CD14-positive monocyte (primary cell): ENCODE data around the gene IL4R. TPM values are rescaled to one million over a fixed set of nuclear protein-coding genes. Genes with fewer than 3 reads are reported as not detected.

Source experiments
- DNase-seq, 3 donors: peaks; one replicate each; pipeline ENCODE4 v3.0.0-alpha.2; 2011 to 2022
- H2AFZ ChIP-seq: 2 replicates; pipeline ENCODE4 v1.6.0; 2012; ENCODE audit warnings: mild to moderate bottlenecking, low read depth, low read length, inconsistent platforms; ENCODE audit not compliant: insufficient read depth, poor library complexity, severe bottlenecking
- H3K27ac ChIP-seq, 2 donors: 1 replicate in 1 of 2; 2 replicates in 1 of 2; pipeline ENCODE4 v1.5.1; 2012 to 2013; ENCODE audit warnings: low read length in 2 of 2, control low read depth in 1 of 2, inconsistent platforms in 1 of 2, low read depth in 1 of 2, mild to moderate bottlenecking in 1 of 2
- H3K27me3 ChIP-seq, 2 donors: one replicate each; pipeline versions ENCODE4 v1.6.0 to v1.6.1; 2011 to 2013; ENCODE audit warnings: low read length in 2 of 2; ENCODE audit not compliant: control insufficient read depth in 2 of 2, insufficient read depth in 2 of 2
- H3K36me3 ChIP-seq, 2 donors: replicated peaks in 1 of 2; 1 replicate in 1 of 2; 2 replicates in 1 of 2; pipeline versions ENCODE4 v1.5.1 to v1.6.1; 2012 to 2013; ENCODE audit warnings: low read length in 2 of 2, control low read depth in 1 of 2, inconsistent platforms in 1 of 2, mild to moderate bottlenecking in 1 of 2; ENCODE audit not compliant: insufficient read depth in 2 of 2, control insufficient read depth in 1 of 2
- H3K4me1 ChIP-seq, 2 donors: 1 replicate in 1 of 2; 2 replicates in 1 of 2; pipeline versions ENCODE4 v1.5.1 to v1.6.1; 2012 to 2013; ENCODE audit warnings: low read length in 2 of 2, control low read depth in 1 of 2, inconsistent platforms in 1 of 2, mild to moderate bottlenecking in 1 of 2, moderate library complexity in 1 of 2; ENCODE audit not compliant: insufficient read depth in 2 of 2, control insufficient read depth in 1 of 2
- H3K4me2 ChIP-seq: replicated peaks from 2 replicates; pipeline ENCODE3; 2012; ENCODE audit warnings: low read length, moderate library complexity, mild to moderate bottlenecking; ENCODE audit not compliant: poor library complexity, severe bottlenecking; ENCODE audit errors: extremely low read depth
- H3K4me3 ChIP-seq, 3 experiments: fragments of 200-600 bp in 1 of 3; sonication (generic) in 1 of 3; replicated peaks in 1 of 3; 1 replicate in 2 of 3; 2 replicates in 1 of 3; pipeline ENCODE4 v1.5.1; 2011 to 2013; ENCODE audit warnings: low read length in 3 of 3, mild to moderate bottlenecking in 3 of 3, control low read depth in 2 of 3, low read depth in 2 of 3, inconsistent platforms in 1 of 3, moderate library complexity in 1 of 3
- H3K79me2 ChIP-seq: 2 replicates; pipeline ENCODE4 v1.6.0; 2012; ENCODE audit warnings: mild to moderate bottlenecking, control low read depth, inconsistent platforms, low read length, moderate library complexity; ENCODE audit not compliant: insufficient read depth
- H3K9ac ChIP-seq: 2 replicates; pipeline ENCODE4 v1.6.0; 2017; ENCODE audit warnings: low read length, mild to moderate bottlenecking; ENCODE audit not compliant: insufficient read depth, poor library complexity, severe bottlenecking
- H3K9me3 ChIP-seq, 2 donors: replicated peaks in 1 of 2; 1 replicate in 1 of 2; 2 replicates in 1 of 2; pipeline versions ENCODE4 v1.5.1 to v1.6.1; 2012 to 2013; ENCODE audit warnings: low read length in 2 of 2, control low read depth in 1 of 2; ENCODE audit not compliant: control insufficient read depth in 1 of 2, insufficient read depth in 1 of 2
- H4K20me1 ChIP-seq: 2 replicates; pipeline ENCODE4 v1.6.0; 2012; ENCODE audit warnings: mild to moderate bottlenecking, low read length, control low read depth, moderate library complexity; ENCODE audit not compliant: insufficient read depth
- H3K27ac Mint-ChIP-seq, 7 donors: one replicate each; pipeline ENCODE4 v1.8.0; 2020; ENCODE audit warnings: mild to moderate bottlenecking in 7 of 7, mixed read lengths in 7 of 7, moderate library complexity in 6 of 7, inconsistent platforms in 2 of 7
- H3K27me3 Mint-ChIP-seq, 3 donors: one replicate each; pipeline ENCODE4 v1.8.0; 2021 to 2022; ENCODE audit warnings: low read depth in 3 of 3, mild to moderate bottlenecking in 3 of 3, mixed read lengths in 3 of 3, moderate library complexity in 3 of 3, inconsistent platforms in 1 of 3
- H3K36me3 Mint-ChIP-seq, 2 donors: one replicate each; pipeline ENCODE4 v1.8.0; 2020; ENCODE audit warnings: mixed read lengths in 2 of 2, inconsistent platforms in 1 of 2, mild to moderate bottlenecking in 1 of 2
- H3K4me1 Mint-ChIP-seq: one replicate; pipeline ENCODE4 v1.8.0; 2020; ENCODE audit warnings: mild to moderate bottlenecking, mixed read lengths
- H3K4me3 Mint-ChIP-seq, 2 donors: one replicate each; pipeline ENCODE4 v1.8.0; 2020; ENCODE audit warnings: mild to moderate bottlenecking in 2 of 2, mixed read lengths in 2 of 2, moderate library complexity in 1 of 2
- H3K9me3 Mint-ChIP-seq, 7 donors: one replicate each; pipeline ENCODE4 v1.8.0; 2020 to 2022; ENCODE audit warnings: mixed read lengths in 7 of 7, mild to moderate bottlenecking in 6 of 7, moderate library complexity in 6 of 7, inconsistent platforms in 2 of 7
- WGBS: methylation state at CpG from one replicate; pipeline ENCODE4 v1.1.5; 2013; ENCODE audit warnings: missing lambda C conversion rate; ENCODE audit not compliant: insufficient coverage; 5-methylcytosine and 5-hydroxymethylcytosine counted together
- intact Hi-C, 2 donors: fragments of 100-400 bp; cut with micrococcal nuclease; formaldehyde crosslinking; loops; one replicate each; pipeline versions ENCODE4 v1.15.0 to v1.15.1; 2023
- polyA plus RNA-seq, 3 donors: library from polyadenylated mRNA; depleted of rRNA in 1 of 3; unstranded in 2 of 3; stranded (reverse) in 1 of 3; fragments of 300-500 nt in 2 of 3; fragments of >200 nt in 1 of 3; fragmentation: Illumina TruSeq in 2 of 3; gene quantifications; 1 replicate in 2 of 3; 2 replicates in 1 of 3; pipeline ENCODE4 v1.2.3, GENCODE V29; 2012 to 2021
- TF ChIP-seq, protein P1 (sequence below): fragments of 200-600 bp; IDR thresholded peaks from one replicate; pipeline ENCODE4 v1.8.0; 2022; ENCODE audit warnings: antibody characterized with exemption, mild to moderate bottlenecking

IL4R gene
- polyA plus RNA-seq, 3 donors: 25.1 to 80.4 (median 35.6) TPM

- TF ChIP-seq, protein P1, sequence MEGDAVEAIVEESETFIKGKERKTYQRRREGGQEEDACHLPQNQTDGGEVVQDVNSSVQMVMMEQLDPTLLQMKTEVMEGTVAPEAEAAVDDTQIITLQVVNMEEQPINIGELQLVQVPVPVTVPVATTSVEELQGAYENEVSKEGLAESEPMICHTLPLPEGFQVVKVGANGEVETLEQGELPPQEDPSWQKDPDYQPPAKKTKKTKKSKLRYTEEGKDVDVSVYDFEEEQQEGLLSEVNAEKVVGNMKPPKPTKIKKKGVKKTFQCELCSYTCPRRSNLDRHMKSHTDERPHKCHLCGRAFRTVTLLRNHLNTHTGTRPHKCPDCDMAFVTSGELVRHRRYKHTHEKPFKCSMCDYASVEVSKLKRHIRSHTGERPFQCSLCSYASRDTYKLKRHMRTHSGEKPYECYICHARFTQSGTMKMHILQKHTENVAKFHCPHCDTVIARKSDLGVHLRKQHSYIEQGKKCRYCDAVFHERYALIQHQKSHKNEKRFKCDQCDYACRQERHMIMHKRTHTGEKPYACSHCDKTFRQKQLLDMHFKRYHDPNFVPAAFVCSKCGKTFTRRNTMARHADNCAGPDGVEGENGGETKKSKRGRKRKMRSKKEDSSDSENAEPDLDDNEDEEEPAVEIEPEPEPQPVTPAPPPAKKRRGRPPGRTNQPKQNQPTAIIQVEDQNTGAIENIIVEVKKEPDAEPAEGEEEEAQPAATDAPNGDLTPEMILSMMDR: no peak
- Histone ChIP-seq H3K4me1 (peaks cover 49 to 58% of the 10 kb centered on the region in 2 donors), H3K36me3 (no peaks in the 10 kb centered on the region), H3K27me3 (no peaks in the 10 kb centered on the region), H3K4me3 (no peak overlapping the region), H3K27ac (no peak overlapping the region), H3K79me2 (no peaks in the 10 kb centered on the region), H2AFZ (no peak overlapping the region), H4K20me1 (no peaks in the 10 kb centered on the region), H3K4me2 (no peak overlapping the region), H3K9ac (no peak overlapping the region), H3K9me3 (no peaks in the 10 kb centered on the region)
- WGBS: no CpG with 5 or more reads among the region's 3 CpGs
- peaks cover 0 to 6% (median 0%) of the 10 kb centered on the region in 7 donors for H3K9me3 Mint-ChIP-seq
- peaks cover 0 to 8% (median 2%) of the 10 kb centered on the region in 3 donors for H3K27me3 Mint-ChIP-seq
- no peak overlapping the region for H3K4me3 Mint-ChIP-seq
- no peak for DNase-seq
- peaks cover 61% of the 10 kb centered on the region for H3K4me1 Mint-ChIP-seq
- H3K36me3 Mint-ChIP-seq: no peaks in the 10 kb centered on the region
- H3K27ac Mint-ChIP-seq: peak overlapping the region in 1 of 7 donors; percentile 64
- intact Hi-C loops: no loop called here
These were observed 12.4 kb upstream of the IL4R start for GRCh38 chr16:27301236-27301861.

GRCh38 chr16:27302126-27302525 lies 11.6 kb upstream of the IL4R start:
- peaks cover 61% of the 10 kb centered on the region for H3K4me1 Mint-ChIP-seq
- intact Hi-C loops: no loop called here
- no peaks in the 10 kb centered on the region for H3K9me3 ChIP-seq
- H3K4me3 Mint-ChIP-seq: no peak overlapping the region
- H3K4me1 ChIP-seq: peaks cover 49 to 58% of the 10 kb centered on the region in 2 donors
- 100% methylated on average over 3 of the region's 3 CpGs for WGBS
- no peak overlapping the region for H3K9ac ChIP-seq
- peaks cover 0 to 6% (median 2%) of the 10 kb centered on the region in 3 donors for H3K27me3 Mint-ChIP-seq
- peak overlapping the region in 2 of 7 donors; percentile 13 to 64 for H3K27ac Mint-ChIP-seq
- no peak overlapping the region for H2AFZ ChIP-seq
- no peaks in the 10 kb centered on the region for H4K20me1 ChIP-seq
- H3K79me2 ChIP-seq: no peaks in the 10 kb centered on the region
- H3K9me3 Mint-ChIP-seq: peaks cover 0 to 9% (median 0%) of the 10 kb centered on the region in 7 donors
- peaks cover 0 to 2% of the 10 kb centered on the region in 2 donors for H3K36me3 Mint-ChIP-seq
- TF ChIP-seq, protein P1: no peak
- H3K27me3 ChIP-seq: no peaks in the 10 kb centered on the region
- no peak for DNase-seq
- no peaks in the 10 kb centered on the region for H3K36me3 ChIP-seq
- no peak overlapping the region for H3K27ac ChIP-seq
- no peak overlapping the region for H3K4me2 ChIP-seq
- H3K4me3 ChIP-seq: no peak overlapping the region
